K562 (cell line): ENCODE results near the gene FERD3L. TPM values are rescaled to one million over a fixed set of nuclear protein-coding genes. Genes with fewer than 3 reads are reported as not detected.

ENCODE experiments used
- ATAC-seq: fragments of 200-7000 bp; cut with Tn5 transposase; 3 replicates; pipeline ENCODE4 v1.9.1; 2020; ENCODE audit warnings: moderate library complexity
- BruUV-seq: library from RNA; stranded (reverse); fragments of 400-500 nt; replicated peaks from 2 replicates; lab custom pipeline; 2021; lab: Mats Ljungman, UMichigan
- CTCF ChIA-PET: fragments of 300-600 bp; formaldehyde crosslinking; extraction: SDS; loops from one replicate; lab custom pipeline; 2021; ENCODE audit warnings: low intra/inter-chr PET ratio; lab: Yijun Ruan, JAX
- POLR2A ChIA-PET: fragments of 300-600, 350-650 bp; sonication (Branson Sonifier 250); formaldehyde crosslinking; extraction: SDS; loops from one replicate; lab custom pipeline; 2021; ENCODE audit warnings: antibody characterized with exemption, inconsistent platforms; lab: Yijun Ruan, JAX
- DNase-seq, 4 experiments: peaks; one replicate each; pipeline versions ENCODE4 v3.0.0 to v3.0.0-alpha.2; 2011 to 2018; ENCODE audit warnings: low spot score in 3 of 4, mixed read lengths in 3 of 4; ENCODE audit errors: extremely low read depth in 1 of 4
- FAIRE-seq: peaks from 2 replicates; lab custom pipeline; 2011; peaks lifted over from hg19 to GRCh38; lab: Jason Lieb, UNC
- H2AFZ ChIP-seq: 2 replicates; pipeline ENCODE4 v1.6.0; 2011; ENCODE audit warnings: low read depth, low read length, control low read depth, inconsistent platforms
- H3K27ac ChIP-seq: fragments of 200-600 bp; 3 replicates; pipeline ENCODE4 v1.8.0; 2011; ENCODE audit warnings: low read depth, mild to moderate bottlenecking, control low read depth, inconsistent platforms, low read length, moderate library complexity, mixed read lengths; ENCODE audit errors: extremely low read depth
- H3K27me3 ChIP-seq, 2 experiments: fragments of 300-600 bp in 1 of 2; 2 replicates in 1 of 2; 3 replicates in 1 of 2; pipeline versions ENCODE4 v1.6.0 to v1.8.0; 2011; ENCODE audit warnings: inconsistent platforms in 2 of 2, low read length in 2 of 2, mild to moderate bottlenecking in 1 of 2, mixed read lengths in 1 of 2, moderate library complexity in 1 of 2; ENCODE audit not compliant: control insufficient read depth in 2 of 2, insufficient read depth in 2 of 2
- H3K36me3 ChIP-seq: fragments of 300-600 bp; 3 replicates; pipeline ENCODE4 v1.8.0; 2011; ENCODE audit warnings: mild to moderate bottlenecking, low read length, inconsistent platforms; ENCODE audit not compliant: control insufficient read depth, insufficient read depth
- H3K4me1 ChIP-seq, 2 experiments: fragments of 200-600 bp in 1 of 2; replicated peaks in 1 of 2; 2 replicates in 1 of 2; 3 replicates in 1 of 2; pipeline versions ENCODE4 v1.5.1 to v1.8.0; 2011; ENCODE audit warnings: inconsistent platforms in 2 of 2, low read length in 2 of 2, mild to moderate bottlenecking in 1 of 2, mixed read lengths in 1 of 2, moderate library complexity in 1 of 2; ENCODE audit not compliant: control insufficient read depth in 2 of 2, insufficient read depth in 2 of 2
- H3K4me2 ChIP-seq: 2 replicates; pipeline ENCODE4 v1.6.1; 2011; ENCODE audit warnings: low read length, control low read depth, inconsistent platforms, mixed read lengths; ENCODE audit not compliant: insufficient read depth
- H3K4me3 ChIP-seq: fragments of 200-600 bp; sonication (generic), shearing (Covaris generic); 2 replicates; pipeline ENCODE4 v1.5.1; 2016; ENCODE audit warnings: control low read depth, inconsistent platforms
- H3K79me2 ChIP-seq: fragments of 200-600 bp; 3 replicates; pipeline ENCODE4 v1.8.0; 2011; ENCODE audit warnings: low read length, inconsistent platforms; ENCODE audit not compliant: control insufficient read depth, insufficient read depth
- H3K9ac ChIP-seq, 2 experiments: 2 replicates each; pipeline versions ENCODE4 v1.6.0 to v1.6.1; 2011; ENCODE audit warnings: low read depth in 2 of 2, low read length in 2 of 2, control low read depth in 1 of 2, inconsistent platforms in 1 of 2, mild to moderate bottlenecking in 1 of 2, mixed read lengths in 1 of 2; ENCODE audit not compliant: insufficient read depth in 1 of 2
- H3K9me1 ChIP-seq: one replicate; pipeline ENCODE4 v1.6.0; 2011; ENCODE audit warnings: inconsistent platforms, mild to moderate bottlenecking, low read length, moderate library complexity; ENCODE audit not compliant: control insufficient read depth, insufficient read depth
- H3K9me3 ChIP-seq: replicated peaks from 2 replicates; pipeline ENCODE4 v1.5.1; 2011; ENCODE audit warnings: low read depth, low read length, inconsistent platforms; ENCODE audit not compliant: control insufficient read depth, insufficient read depth
- H4K20me1 ChIP-seq: replicated peaks from 2 replicates; pipeline ENCODE4 v1.6.1; 2011; ENCODE audit warnings: low read length, inconsistent platforms, mixed read lengths; ENCODE audit not compliant: control insufficient read depth, insufficient read depth
- BRD9 ChIP-seq: fragments of 450-650 bp; IDR thresholded peaks from 2 replicates; pipeline ENCODE4 v1.6.1; 2018; ENCODE audit warnings: low read depth; ENCODE audit not compliant: partially characterized antibody
- CTCFL ChIP-seq: IDR thresholded peaks from 2 replicates; pipeline ENCODE4 v1.6.1; 2011; ENCODE audit warnings: borderline replicate concordance, low read depth, mild to moderate bottlenecking, moderate library complexity, low read length; ENCODE audit not compliant: insufficient read depth, poor library complexity, severe bottlenecking
- RAD21 ChIP-seq, 2 experiments: fragments of 250-450 bp in 1 of 2; fragments of 450-650 bp in 1 of 2; sonication (Bioruptor Pico) in 1 of 2; formaldehyde crosslinking in 1 of 2; IDR thresholded peaks in 1 of 2; conservative IDR thresholded peaks in 1 of 2; 2 replicates each; pipeline versions ENCODE4 v1.4.0 to v1.8.0; 2020 to 2022; ENCODE audit warnings: mild to moderate bottlenecking in 2 of 2, moderate library complexity in 1 of 2
- SUPT5H ChIP-seq: fragments of 450-650 bp; IDR thresholded peaks from 2 replicates; pipeline ENCODE4 v1.6.1; 2016
- WGBS: fragments of 100-300 bp; shearing (Covaris generic); methylation state at CpG from one replicate; pipeline ENCODE4 v1.1.6; 2016; ENCODE audit warnings: low coverage, mixed read lengths; ENCODE audit not compliant: insufficient coverage; ENCODE audit errors: missing lambda C conversion rate; 5-methylcytosine and 5-hydroxymethylcytosine counted together
- in situ Hi-C: fragments of 300-500 bp; cut with MboI; formaldehyde crosslinking; loops from 4 replicates; pipeline ENCODE4 v1.15.0; 2018; ENCODE audit warnings: inconsistent platforms, mixed read lengths
- intact Hi-C: fragments of 100-400 bp; cut with micrococcal nuclease; formaldehyde crosslinking; loops from 2 replicates; pipeline ENCODE4 v1.14.2; 2022
- polyA plus RNA-seq, 8 experiments: library from polyadenylated mRNA; depleted of rRNA in 4 of 8; stranded (reverse) in 5 of 8; unstranded in 3 of 8; fragments of >200 nt; fragmentation: Nextera tagmentation in 2 of 8; fragmentation: Illumina TruSeq in 1 of 8; extraction: Ambion mirVana in 2 of 8; extraction: Trizol in 1 of 8; gene quantifications; 2 replicates each; pipeline versions ENCODE4 v1.2.1 to v1.2.3, GENCODE V29; 2011 to 2014; ENCODE audit warnings: inconsistent platforms in 1 of 8, missing spikeins in 1 of 8
- total RNA-seq, 7 experiments: library from RNA; depleted of rRNA in 6 of 7; stranded (reverse); fragments of >200 nt in 6 of 7; fragmentation: Illumina TruSeq in 2 of 7; extraction: Trizol in 2 of 7; gene quantifications; 2 replicates each; pipeline versions ENCODE4 v1.2.1 to v1.2.3, GENCODE V29; 2011 to 2021; ENCODE audit warnings: low replicate concordance in 1 of 7
- TF ChIP-seq, protein P1 (sequence below), 3 experiments: IDR thresholded peaks in 2 of 3; conservative IDR thresholded peaks in 1 of 3; 2 replicates each; pipeline ENCODE4 v1.5.1; 2011 to 2012; ENCODE audit warnings: low read length in 3 of 3, mild to moderate bottlenecking in 3 of 3, control low read depth in 2 of 3, improper control_type of control experiment in 1 of 3, inconsistent platforms in 1 of 3, low read depth in 1 of 3, mixed read lengths in 1 of 3, moderate library complexity in 1 of 3; ENCODE audit not compliant: insufficient read depth in 2 of 3
- TF ChIP-seq, protein P2 (sequence below): fragments of 450-650 bp; formaldehyde crosslinking; IDR thresholded peaks from 2 replicates; pipeline ENCODE4 v1.4.0; 2020; ENCODE audit warnings: mild to moderate bottlenecking, moderate library complexity

FERD3L gene
- total and polyA plus RNA-seq, 9 of the 15 experiments (the other 6 are each of a cell fraction or from before 2014, with no cell fraction given) = not detected

- Histone ChIP-seq H3K4me1 (no peaks in the 10 kb centered on the region; a peak in 1 of 5 replicates), H2AFZ (no peak overlapping the region), H3K9me3 (no peaks in the 10 kb centered on the region), H4K20me1 (no peaks in the 10 kb centered on the region), H3K9ac (no peak overlapping the region), H3K4me3 (no peak overlapping the region), H3K79me2 (no peaks in the 10 kb centered on the region), H3K27ac (no peak overlapping the region), H3K36me3 (no peaks in the 10 kb centered on the region), H3K27me3 (no peaks in the 10 kb centered on the region), H3K4me2 (no peak overlapping the region), H3K9me1 (no peaks in the 10 kb centered on the region)
- BruUV-seq = no TSS peak
- intact Hi-C loops (loop anchor here (5.0 kb wide), 1 partner anchor 545 kb away; no protein-coding TSS in a partner anchor), in situ Hi-C loops (no loop called here)
- ChIA-PET POLR2A (no interaction called here), CTCF (no interaction called here)
- whole genome bisulfite sequencing = 0% methylated on average over 2 of the region's 2 CpGs
- DNase-seq = no peak
- no peak for FAIRE-seq
- ATAC-seq = no peak
- TF ChIP-seq, protein P1, sequence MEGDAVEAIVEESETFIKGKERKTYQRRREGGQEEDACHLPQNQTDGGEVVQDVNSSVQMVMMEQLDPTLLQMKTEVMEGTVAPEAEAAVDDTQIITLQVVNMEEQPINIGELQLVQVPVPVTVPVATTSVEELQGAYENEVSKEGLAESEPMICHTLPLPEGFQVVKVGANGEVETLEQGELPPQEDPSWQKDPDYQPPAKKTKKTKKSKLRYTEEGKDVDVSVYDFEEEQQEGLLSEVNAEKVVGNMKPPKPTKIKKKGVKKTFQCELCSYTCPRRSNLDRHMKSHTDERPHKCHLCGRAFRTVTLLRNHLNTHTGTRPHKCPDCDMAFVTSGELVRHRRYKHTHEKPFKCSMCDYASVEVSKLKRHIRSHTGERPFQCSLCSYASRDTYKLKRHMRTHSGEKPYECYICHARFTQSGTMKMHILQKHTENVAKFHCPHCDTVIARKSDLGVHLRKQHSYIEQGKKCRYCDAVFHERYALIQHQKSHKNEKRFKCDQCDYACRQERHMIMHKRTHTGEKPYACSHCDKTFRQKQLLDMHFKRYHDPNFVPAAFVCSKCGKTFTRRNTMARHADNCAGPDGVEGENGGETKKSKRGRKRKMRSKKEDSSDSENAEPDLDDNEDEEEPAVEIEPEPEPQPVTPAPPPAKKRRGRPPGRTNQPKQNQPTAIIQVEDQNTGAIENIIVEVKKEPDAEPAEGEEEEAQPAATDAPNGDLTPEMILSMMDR (IDR thresholded peaks at IDR 0.05 in 2 of 3, conservative IDR thresholded peaks at IDR 0.05 in 1 of 3; ENCODE audit: insufficient read depth in 2 of 3, low read depth in 1 of 3, low read length in 3 of 3) = peak in 1 of 3 experiments; percentile 32; a peak in 1 of 6 replicates
- TF ChIP-seq RAD21 (CRISPR knock-in tag; conservative IDR thresholded peaks at IDR 0.05 in 1 of 2, IDR thresholded peaks at IDR 0.05 in 1 of 2) (peak; percentile 51 to 55), SUPT5H (no peak), CTCFL (no peak), BRD9 (no peak)
- TF ChIP-seq, protein P2, sequence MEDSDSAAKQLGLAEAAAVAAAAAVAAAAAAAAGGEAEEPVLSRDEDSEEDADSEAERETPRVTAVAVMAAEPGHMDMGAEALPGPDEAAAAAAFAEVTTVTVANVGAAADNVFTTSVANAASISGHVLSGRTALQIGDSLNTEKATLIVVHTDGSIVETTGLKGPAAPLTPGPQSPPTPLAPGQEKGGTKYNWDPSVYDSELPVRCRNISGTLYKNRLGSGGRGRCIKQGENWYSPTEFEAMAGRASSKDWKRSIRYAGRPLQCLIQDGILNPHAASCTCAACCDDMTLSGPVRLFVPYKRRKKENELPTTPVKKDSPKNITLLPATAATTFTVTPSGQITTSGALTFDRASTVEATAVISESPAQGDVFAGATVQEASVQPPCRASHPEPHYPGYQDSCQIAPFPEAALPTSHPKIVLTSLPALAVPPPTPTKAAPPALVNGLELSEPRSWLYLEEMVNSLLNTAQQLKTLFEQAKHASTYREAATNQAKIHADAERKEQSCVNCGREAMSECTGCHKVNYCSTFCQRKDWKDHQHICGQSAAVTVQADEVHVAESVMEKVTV (CRISPR knock-in tag) = peak; percentile 34; the same call in 1 of the 2 replicates
Observed at GRCh38 chr7:19121977-19122588, 23.1 kb downstream of the FERD3L start.
